Endothelial cell of umbilical vein (primary cell): ENCODE data around the gene TPK1. TPM values are rescaled to one million over a fixed set of nuclear protein-coding genes. Genes with fewer than 3 reads are reported as not detected.

Experiments used
- BruUV-seq: library from RNA; stranded (reverse); fragments of 400-500 nt; replicated peaks from 2 replicates; lab custom pipeline; 2021; lab: Mats Ljungman, UMichigan
- CTCF ChIA-PET: fragments of 300-600, 350-600 bp; sonication (Branson Sonifier 250); formaldehyde crosslinking; loops from one replicate; lab custom pipeline; 2021; ENCODE audit warnings: antibody characterized with exemption, inconsistent platforms; lab: Charles Lee
- POLR2A ChIA-PET: fragments of 300-600, 350-600 bp; sonication (Branson Sonifier 250); formaldehyde crosslinking; loops from one replicate; lab custom pipeline; 2021; ENCODE audit warnings: antibody characterized with exemption, inconsistent platforms; lab: Charles Lee
- DNase-seq: peaks from one replicate; pipeline ENCODE4 v3.0.0-alpha.2; 2011; ENCODE audit warnings: low read depth, low spot score
- FAIRE-seq: peaks from 2 replicates; lab custom pipeline; 2011; peaks lifted over from hg19 to GRCh38; lab: Jason Lieb, UNC
- H2AFZ ChIP-seq: 2 replicates; pipeline ENCODE4 v1.6.0; 2012; ENCODE audit warnings: low read depth, low read length, control low read depth, inconsistent platforms
- H3K27ac ChIP-seq: 2 replicates; pipeline ENCODE4 v1.5.1; 2011; ENCODE audit warnings: low read depth, mild to moderate bottlenecking, control low read depth, low read length, moderate library complexity; ENCODE audit not compliant: insufficient read depth
- H3K27me3 ChIP-seq, 2 experiments: 2 replicates each; pipeline versions ENCODE4 v1.6.0 to v1.6.1; 2011; ENCODE audit warnings: low read length in 2 of 2, mixed read lengths in 1 of 2; ENCODE audit not compliant: control insufficient read depth in 2 of 2, insufficient read depth in 2 of 2
- H3K36me3 ChIP-seq, 2 experiments: 2 replicates in 1 of 2; 3 replicates in 1 of 2; pipeline ENCODE4 v1.5.1; 2011; ENCODE audit warnings: low read length in 2 of 2, mild to moderate bottlenecking in 1 of 2, moderate library complexity in 1 of 2; ENCODE audit not compliant: control insufficient read depth in 2 of 2, insufficient read depth in 2 of 2; ENCODE audit errors: extremely low read depth in 1 of 2
- H3K4me1 ChIP-seq: 3 replicates; pipeline ENCODE4 v1.5.1; 2011; ENCODE audit warnings: mild to moderate bottlenecking, low read length; ENCODE audit not compliant: control insufficient read depth, insufficient read depth; ENCODE audit errors: extremely low read depth
- H3K4me2 ChIP-seq: 2 replicates; pipeline ENCODE4 v1.6.1; 2011; ENCODE audit warnings: low read length, control low read depth, mixed read lengths; ENCODE audit not compliant: insufficient read depth
- H3K4me3 ChIP-seq, 3 experiments: fragments of 200-600 bp in 1 of 3; sonication (generic), shearing (Covaris generic) in 1 of 3; replicated peaks in 1 of 3; 2 replicates each; pipeline ENCODE4 v1.5.1; 2011 to 2016; ENCODE audit warnings: control low read depth in 3 of 3, low read length in 3 of 3, mild to moderate bottlenecking in 2 of 3, inconsistent platforms in 1 of 3, low read depth in 1 of 3, moderate library complexity in 1 of 3; ENCODE audit not compliant: insufficient read depth in 1 of 3
- H3K79me2 ChIP-seq: 2 replicates; pipeline ENCODE4 v1.6.0; 2012; ENCODE audit warnings: low read length, inconsistent platforms; ENCODE audit not compliant: control insufficient read depth, insufficient read depth
- H3K9ac ChIP-seq: replicated peaks from 2 replicates; pipeline ENCODE3; 2011; ENCODE audit warnings: low read length, control low read depth; ENCODE audit not compliant: insufficient read depth; ENCODE audit errors: extremely low read depth
- H3K9me1 ChIP-seq: replicated peaks from 3 replicates; pipeline ENCODE4 v1.6.0; 2011; ENCODE audit warnings: mild to moderate bottlenecking, low read length; ENCODE audit not compliant: control insufficient read depth, insufficient read depth; ENCODE audit errors: extremely low read depth
- H3K9me3 ChIP-seq: replicated peaks from 2 replicates; pipeline ENCODE4 v1.5.1; 2012; ENCODE audit warnings: low read length, inconsistent platforms; ENCODE audit not compliant: control insufficient read depth, insufficient read depth
- H4K20me1 ChIP-seq: replicated peaks from 2 replicates; pipeline ENCODE3; 2011; ENCODE audit warnings: mild to moderate bottlenecking, low read length; ENCODE audit not compliant: control insufficient read depth, insufficient read depth; ENCODE audit errors: extremely low read depth
- CTCF ChIP-seq, 2 donors: IDR thresholded peaks; 1 replicate in 1 of 2; 2 replicates in 1 of 2; pipeline ENCODE4 v1.5.1; 2011; ENCODE audit warnings: low read length in 2 of 2, mild to moderate bottlenecking in 2 of 2, moderate library complexity in 2 of 2, control low read depth in 1 of 2, inconsistent platforms in 1 of 2, low read depth in 1 of 2; ENCODE audit not compliant: insufficient read depth in 1 of 2; ENCODE audit errors: extremely low read depth in 1 of 2
- EZH2 ChIP-seq: IDR thresholded peaks from 2 replicates; pipeline ENCODE4 v1.6.1; 2012; ENCODE audit warnings: borderline replicate concordance, low read depth, mild to moderate bottlenecking, moderate library complexity, low read length, inconsistent platforms; ENCODE audit not compliant: severe bottlenecking
- FOS ChIP-seq: IDR thresholded peaks from 2 replicates; pipeline ENCODE4 v1.6.1; 2011; ENCODE audit warnings: mild to moderate bottlenecking, low read length, moderate library complexity, borderline replicate concordance; ENCODE audit not compliant: insufficient read depth
- GATA2 ChIP-seq: IDR thresholded peaks from 2 replicates; pipeline ENCODE4 v1.7.0; 2011; ENCODE audit warnings: low read depth, mild to moderate bottlenecking, moderate library complexity, mixed read lengths, low read length; ENCODE audit not compliant: insufficient read length, insufficient read depth
- JUN ChIP-seq: IDR thresholded peaks from 2 replicates; pipeline ENCODE4 v1.6.1; 2011; ENCODE audit warnings: borderline replicate concordance, low read depth; ENCODE audit not compliant: insufficient read length, insufficient read depth
- MAX ChIP-seq: IDR thresholded peaks from 2 replicates; pipeline ENCODE4 v1.6.1; 2011; ENCODE audit not compliant: insufficient read depth, insufficient read length
- MYC ChIP-seq: IDR thresholded peaks from one replicate; pipeline ENCODE4 v1.6.1; 2011; ENCODE audit warnings: mild to moderate bottlenecking, low read depth, low read length
- POLR2A ChIP-seq: IDR thresholded peaks from 2 replicates; pipeline ENCODE4 v1.6.1; 2012; ENCODE audit warnings: low read depth, mild to moderate bottlenecking, control low read depth, low read length
- POLR2AphosphoS5 ChIP-seq: IDR thresholded peaks from 2 replicates; pipeline ENCODE4 v1.6.1; 2012; ENCODE audit warnings: low read depth, mild to moderate bottlenecking, control low read depth, low read length, moderate library complexity; ENCODE audit not compliant: insufficient read depth
- dilution Hi-C: fragments of 300-500 bp; cut with MboI; formaldehyde crosslinking; loops from one replicate; pipeline ENCODE4 v1.15.0; 2019; ENCODE audit warnings: low sequenced_read_pairs; ENCODE audit not compliant: extremely low pct_ligation_motif_present
- intact Hi-C: fragments of 100-400 bp; cut with micrococcal nuclease; formaldehyde crosslinking; loops from one replicate; pipeline ENCODE4 v1.10.0; 2022
- polyA plus RNA-seq, 4 experiments: library from polyadenylated mRNA; depleted of rRNA in 3 of 4; stranded (reverse) in 3 of 4; unstranded in 1 of 4; fragments of >200 nt; gene quantifications; 2 replicates each; pipeline versions ENCODE4 v1.2.1 to v1.2.3, GENCODE V29; 2011 to 2012; ENCODE audit warnings: missing spikeins in 1 of 4
- total RNA-seq: library from RNA; stranded (reverse); gene quantifications from 2 replicates; pipeline ENCODE4 v1.2.3, GENCODE V29; 2021

The TPK1 gene
- total and polyA plus RNA-seq, 2 donors (not counting 3 experiments of a cell fraction or from before 2014, with no cell fraction given) = 7.5 to 9.3 TPM

GRCh38 chr7:144735505-144736276 lies 100.2 kb downstream of the TPK1 start:
- no peaks in the 10 kb centered on the region for H4K20me1 ChIP-seq
- POLR2A ChIA-PET = no interaction called here
- no peaks in the 10 kb centered on the region for H3K27me3 ChIP-seq
- H2AFZ ChIP-seq = no peak overlapping the region
- H3K9me3 ChIP-seq = no peaks in the 10 kb centered on the region
- H3K4me3 ChIP-seq = no peak overlapping the region
- no peak overlapping the region for H3K27ac ChIP-seq
- H3K79me2 ChIP-seq = no peaks in the 10 kb centered on the region
- DNase-seq (no peak), FAIRE-seq (no peak)
- CTCF ChIA-PET = interaction anchor here (1.1 to 1.4 kb wide), 3 partner anchors 13 to 77 kb away, joined by 3 to 5 read pairs (median 3); no protein-coding TSS in a partner anchor
- intact Hi-C loops (loop anchor here (10.0 kb wide), 1 partner anchor 221 kb away; no protein-coding TSS in a partner anchor), dilution Hi-C loops (no loop called here)
- H3K36me3 ChIP-seq = no peaks in the 10 kb centered on the region
- H3K9me1 ChIP-seq = no peaks in the 10 kb centered on the region
- BruUV-seq = no TSS peak
- TF ChIP-seq GATA2 (no peak), JUN (no peak), POLR2A (no peak), MYC (no peak), POLR2AphosphoS5 (no peak), MAX (no peak), CTCF (IDR thresholded peaks at IDR 0.05; ENCODE audit: extremely low read depth in 1 of 2, insufficient read depth in 1 of 2, low read depth in 1 of 2, low read length in 2 of 2) (no peak), EZH2 (no peak), FOS (no peak)
- H3K9ac ChIP-seq = no peak overlapping the region
- no peaks in the 10 kb centered on the region for H3K4me1 ChIP-seq
- H3K4me2 ChIP-seq = no peak overlapping the region
